Mesodermal cell (in vitro differentiated cells): Measurements from ENCODE around the gene APBA2.

Experiments used
- H3K27ac ChIP-seq: 2 replicates; pipeline ENCODE4 v1.7.0; 2013; ENCODE audit warnings: mild to moderate bottlenecking, low read depth, low read length, moderate library complexity; ENCODE audit not compliant: severe bottlenecking
- H3K36me3 ChIP-seq: 2 replicates; pipeline ENCODE4 v1.7.1; 2013; ENCODE audit warnings: mild to moderate bottlenecking, low read length, moderate library complexity; ENCODE audit not compliant: control insufficient read depth, insufficient read depth
- H3K4me1 ChIP-seq: one replicate; pipeline ENCODE4 v1.7.1; 2013; ENCODE audit warnings: mild to moderate bottlenecking, low read length; ENCODE audit not compliant: insufficient read depth, control insufficient read depth, poor library complexity, severe bottlenecking
- H3K4me3 ChIP-seq: 2 replicates; pipeline ENCODE4 v1.7.0; 2013; ENCODE audit warnings: low read length, control low read depth, mild to moderate bottlenecking; ENCODE audit not compliant: insufficient read depth, poor library complexity, severe bottlenecking; ENCODE audit errors: extremely low read depth
- H3K9me3 ChIP-seq: 2 replicates; pipeline ENCODE4 v1.7.1; 2013; ENCODE audit warnings: mild to moderate bottlenecking, low read length, moderate library complexity; ENCODE audit not compliant: control insufficient read depth
- WGBS, 2 experiments: methylation state at CpG; one replicate each; pipeline ENCODE4 v1.1.5; 2013; ENCODE audit warnings: missing lambda C conversion rate in 2 of 2; ENCODE audit not compliant: insufficient coverage in 2 of 2; 5-methylcytosine and 5-hydroxymethylcytosine counted together

The APBA2 gene

GRCh38 chr15:28942046-28942445 is 56.3 kb downstream of the APBA2 start:
- H3K27ac ChIP-seq = no peak overlapping the region
- 96 to 97% methylated on average over 5 to 9 of the region's 10 CpGs for WGBS, 2 experiments
- H3K4me1 ChIP-seq = no peaks in the 10 kb centered on the region
- no peak overlapping the region for H3K4me3 ChIP-seq
- H3K36me3 ChIP-seq = peaks cover 2% of the 10 kb centered on the region
- H3K9me3 ChIP-seq = no peaks in the 10 kb centered on the region

GRCh38 chr15:28942571-28942970 is 56.8 kb downstream of the APBA2 start:
- H3K4me3 ChIP-seq = no peak overlapping the region
- 89 to 97% methylated on average over 15 of the region's 15 CpGs for WGBS, 2 experiments

GRCh38 chr15:28943146-28943545 is 57.4 kb downstream of the APBA2 start:
- H3K27ac ChIP-seq = no peak overlapping the region
- 87 to 95% methylated on average over 8 of the region's 8 CpGs for WGBS, 2 experiments
- peaks cover 2% of the 10 kb centered on the region for H3K4me1 ChIP-seq
- no peak overlapping the region for H3K4me3 ChIP-seq
- H3K36me3 ChIP-seq = peaks cover 2% of the 10 kb centered on the region
- no peaks in the 10 kb centered on the region for H3K9me3 ChIP-seq

More at GRCh38 chr15:28942571-28942970, 56.8 kb downstream of the APBA2 start:
- Histone ChIP-seq H3K4me1 (no peaks in the 10 kb centered on the region), H3K9me3 (no peaks in the 10 kb centered on the region), H3K36me3 (peaks cover 2% of the 10 kb centered on the region), H3K27ac (no peak overlapping the region)

GRCh38 chr15:28943611-28944230 is 57.9 kb downstream of the APBA2 start:
- peaks cover 8% of the 10 kb centered on the region for H3K4me1 ChIP-seq
- H3K36me3 ChIP-seq = peaks cover 2% of the 10 kb centered on the region
- 94 to 97% methylated on average over 10 to 11 of the region's 11 CpGs for WGBS, 2 experiments

GRCh38 chr15:28944286-28944685 is 58.5 kb downstream of the APBA2 start:
- Histone ChIP-seq H3K27ac (no peak overlapping the region), H3K4me3 (no peak overlapping the region), H3K4me1 (peaks cover 10% of the 10 kb centered on the region), H3K9me3 (no peaks in the 10 kb centered on the region), H3K36me3 (peaks cover 2% of the 10 kb centered on the region)
- 91 to 96% methylated on average over 9 to 16 of the region's 16 CpGs for WGBS, 2 experiments

More at GRCh38 chr15:28943611-28944230, 57.9 kb downstream of the APBA2 start:
- Histone ChIP-seq H3K4me3 (no peak overlapping the region), H3K9me3 (no peaks in the 10 kb centered on the region), H3K27ac (no peak overlapping the region)

- WGBS, 2 experiments = 94 to 96% methylated on average over 13 to 14 of the region's 14 CpGs
- Histone ChIP-seq H3K4me1 (peaks cover 10% of the 10 kb centered on the region), H3K36me3 (peaks cover 2% of the 10 kb centered on the region), H3K27ac (no peak overlapping the region), H3K4me3 (no peak overlapping the region), H3K9me3 (no peaks in the 10 kb centered on the region)
Measured at GRCh38 chr15:28944696-28945300, 59.0 kb downstream of the APBA2 start.

- Histone ChIP-seq H3K4me3 (no peak overlapping the region), H3K36me3 (peaks cover 2% of the 10 kb centered on the region), H3K4me1 (peaks cover 10% of the 10 kb centered on the region), H3K27ac (no peak overlapping the region), H3K9me3 (no peaks in the 10 kb centered on the region)
- 84 to 96% methylated on average over 5 to 12 of the region's 13 CpGs for WGBS, 2 experiments
Measured at GRCh38 chr15:28945626-28946230, 60.0 kb downstream of the APBA2 start.

GRCh38 chr15:28946803-28947202 is 61.0 kb downstream of the APBA2 start:
- Histone ChIP-seq H3K4me3 (no peak overlapping the region), H3K36me3 (peaks cover 2% of the 10 kb centered on the region), H3K4me1 (peaks cover 10% of the 10 kb centered on the region), H3K9me3 (no peaks in the 10 kb centered on the region), H3K27ac (no peak overlapping the region)
- 92 to 98% methylated on average over 4 to 7 of the region's 7 CpGs for WGBS, 2 experiments

- Histone ChIP-seq H3K27ac (no peak overlapping the region), H3K9me3 (no peaks in the 10 kb centered on the region), H3K4me1 (peaks cover 10% of the 10 kb centered on the region), H3K4me3 (no peak overlapping the region), H3K36me3 (peaks cover 2% of the 10 kb centered on the region)
- 93% methylated on average over 3 to 7 of the region's 7 CpGs for WGBS, 2 experiments
Measured at GRCh38 chr15:28947221-28947674, 61.5 kb downstream of the APBA2 start.

GRCh38 chr15:28948036-28948435 is 62.3 kb downstream of the APBA2 start:
- WGBS, 2 experiments = 100% methylated on average over 2 of the region's 2 CpGs; no CpG with 5 or more reads in 1 of the 2 experiments
- Histone ChIP-seq H3K36me3 (peaks cover 2% of the 10 kb centered on the region), H3K9me3 (no peaks in the 10 kb centered on the region), H3K27ac (no peak overlapping the region), H3K4me1 (peaks cover 10% of the 10 kb centered on the region), H3K4me3 (no peak overlapping the region)

- Histone ChIP-seq H3K9me3 (no peaks in the 10 kb centered on the region), H3K36me3 (no peaks in the 10 kb centered on the region), H3K4me3 (no peak overlapping the region), H3K4me1 (peaks cover 30% of the 10 kb centered on the region), H3K27ac (no peak overlapping the region)
- WGBS, 2 experiments = no CpG with 5 or more reads among the region's 2 CpGs
Measured at GRCh38 chr15:28950916-28951315, 65.1 kb downstream of the APBA2 start.
